Measurements from ENCODE around the gene OPN1MW. TPM values are rescaled to one million over a fixed set of nuclear protein-coding genes. Genes with fewer than 3 reads are reported as not detected.
"Not testable (repeated sequence)": the region's sequence is repeated elsewhere in the genome, so short reads cannot be mapped to it uniquely, and the experiment has no call there.

Gene OPN1MW
- total RNA-seq, 1 donor from 2014 or later = not detected

DNA sequence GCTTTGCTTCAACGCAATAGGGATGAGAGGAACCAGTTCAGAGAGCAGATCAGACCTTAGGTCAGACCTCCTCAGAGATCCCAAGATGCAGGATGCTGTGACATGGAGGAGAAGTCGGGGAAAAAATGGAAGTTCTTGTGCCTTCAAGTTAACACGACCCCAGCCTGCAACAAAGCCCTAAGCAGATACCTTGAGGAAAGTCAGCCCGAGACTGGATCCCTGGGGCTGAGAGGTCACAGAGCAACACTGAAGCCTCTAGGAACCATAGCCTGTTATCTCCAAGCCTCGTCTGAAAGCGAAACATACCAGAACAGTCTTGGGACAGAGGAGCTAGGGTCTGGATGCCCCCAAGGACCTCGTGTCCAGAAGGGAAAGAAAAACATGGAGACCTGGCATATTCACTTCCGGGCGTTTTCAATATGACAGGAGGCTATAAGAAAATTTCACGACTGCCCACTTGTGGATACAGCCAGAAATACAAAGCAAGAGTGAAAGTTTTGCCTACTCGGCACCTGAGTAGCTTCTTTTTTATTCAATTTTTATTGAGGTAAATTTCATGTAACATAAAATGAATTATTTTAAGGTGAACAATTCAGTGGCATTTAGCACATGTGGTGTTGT lies 56.7 kb downstream of the OPN1MW start:
- H4K20me1 ChIP-seq (ENCODE audit: insufficient read depth, low read length); H3K36me3 ChIP-seq (ENCODE audit: insufficient read depth, low read length); H3K27ac Mint-ChIP-seq (ENCODE audit: unreplicated experiment); H3K9me3 ChIP-seq (ENCODE audit: insufficient read depth, low read depth, low read length); H3K4me2 ChIP-seq (ENCODE audit: low read length); H3K27me3 Mint-ChIP-seq (ENCODE audit: low read depth, unreplicated experiment); H2AFZ ChIP-seq (ENCODE audit: low read depth, low read length); H3K36me3 Mint-ChIP-seq (ENCODE audit: low read depth, unreplicated experiment); H3K4me3 Mint-ChIP-seq (ENCODE audit: unreplicated experiment); H3K27me3 ChIP-seq (ENCODE audit: insufficient read depth, low read length); H3K27ac ChIP-seq (ENCODE audit: low read depth, low read length); DNase-seq (ENCODE audit: low read depth); H3K9me3 Mint-ChIP-seq (ENCODE audit: unreplicated experiment); H3K9ac ChIP-seq (ENCODE audit: low read length); H3K4me1 Mint-ChIP-seq (ENCODE audit: low read depth, unreplicated experiment); FAIRE-seq; H3K79me2 ChIP-seq (ENCODE audit: insufficient read depth, low read length); H3K4me1 ChIP-seq (ENCODE audit: insufficient read depth, low read length); H3K4me3 ChIP-seq (ENCODE audit: insufficient read depth, low read depth, low read length): not testable (repeated sequence)

DNA sequence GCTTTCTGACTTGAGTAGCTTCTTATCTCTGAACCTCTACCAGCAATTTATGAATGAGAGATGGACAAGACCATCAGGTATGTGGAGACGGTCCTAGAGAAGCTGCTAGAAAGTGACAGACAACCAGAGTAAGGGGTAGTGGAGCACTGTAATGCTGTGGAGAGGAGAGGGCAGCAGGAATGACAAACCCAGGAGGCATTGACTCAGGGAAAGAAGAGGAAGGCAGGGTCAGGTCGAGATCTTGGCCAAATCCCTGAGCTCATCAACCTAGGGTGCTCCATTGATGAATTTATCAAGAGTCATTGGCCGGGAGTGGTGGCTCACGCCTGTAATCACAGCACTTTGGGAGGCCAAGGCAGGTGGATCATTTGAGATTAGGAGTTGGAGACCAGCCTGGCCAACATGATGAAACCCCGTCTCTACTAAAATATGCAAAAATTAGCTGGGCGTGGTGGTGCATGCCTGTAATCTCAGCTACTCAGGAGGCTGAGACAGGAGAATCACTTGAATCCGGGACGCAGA lies 57.6 kb downstream of the OPN1MW start:
- H3K9ac ChIP-seq (ENCODE audit: low read length); FAIRE-seq; DNase-seq (ENCODE audit: low read depth); H3K36me3 Mint-ChIP-seq (ENCODE audit: low read depth, unreplicated experiment); H3K4me3 Mint-ChIP-seq (ENCODE audit: unreplicated experiment); H3K4me1 Mint-ChIP-seq (ENCODE audit: low read depth, unreplicated experiment); H2AFZ ChIP-seq (ENCODE audit: low read depth, low read length); H3K9me3 Mint-ChIP-seq (ENCODE audit: unreplicated experiment); H3K27me3 ChIP-seq (ENCODE audit: insufficient read depth, low read length); H3K4me1 ChIP-seq (ENCODE audit: insufficient read depth, low read length); H3K4me2 ChIP-seq (ENCODE audit: low read length); H3K27ac ChIP-seq (ENCODE audit: low read depth, low read length); H4K20me1 ChIP-seq (ENCODE audit: insufficient read depth, low read length); H3K36me3 ChIP-seq (ENCODE audit: insufficient read depth, low read length); H3K9me3 ChIP-seq (ENCODE audit: insufficient read depth, low read depth, low read length); H3K27me3 Mint-ChIP-seq (ENCODE audit: low read depth, unreplicated experiment); H3K4me3 ChIP-seq (ENCODE audit: insufficient read depth, low read depth, low read length); H3K79me2 ChIP-seq (ENCODE audit: insufficient read depth, low read length); H3K27ac Mint-ChIP-seq (ENCODE audit: unreplicated experiment): not testable (repeated sequence)

Other genes starting within 250 kb of the OPN1MW start
- 134 and 144 TPM in 2 replicates for gene NAA10, start 247.6 kb upstream of the OPN1MW start, total RNA-seq
- 1.7 and 2.2 TPM in 2 replicates for gene RENBP, start 238.0 kb upstream of the OPN1MW start, total RNA-seq
- 58.1 and 61.2 TPM in 2 replicates for gene HCFC1, start 210.8 kb upstream of the OPN1MW start, total RNA-seq
- gene TMEM187, start 209.8 kb upstream of the OPN1MW start, total RNA-seq = 8.6 and 10.6 TPM in 2 replicates
- 67.6 and 69.6 TPM in 2 replicates for gene IRAK1, start 162.7 kb upstream of the OPN1MW start, total RNA-seq
- gene MECP2, start 84.9 kb upstream of the OPN1MW start, total RNA-seq = 29.2 and 36.2 TPM in 2 replicates
- gene OPN1LW, start 38.4 kb upstream of the OPN1MW start, total RNA-seq = not detected in 2 replicates
- not detected in 2 replicates for gene OPN1MW2, start 37.2 kb downstream of the OPN1MW start, total RNA-seq
- not detected in 2 replicates for gene OPN1MW3, start 75.0 kb downstream of the OPN1MW start, total RNA-seq
- gene TEX28, start 112.5 kb downstream of the OPN1MW start, total RNA-seq = not detected in 2 replicates
- not detected in 2 replicates for gene TKTL1, start 113.2 kb downstream of the OPN1MW start, total RNA-seq
- gene FLNA, start 192.0 kb downstream of the OPN1MW start, total RNA-seq = 2,809 and 2,978 TPM in 2 replicates
- 75.6 and 75.7 TPM in 2 replicates for gene EMD, start 196.7 kb downstream of the OPN1MW start, total RNA-seq
- 1,848 and 1,967 TPM in 2 replicates for gene RPL10, start 215.8 kb downstream of the OPN1MW start, total RNA-seq
- 35.1 and 39.1 TPM in 2 replicates for gene DNASE1L1, start 226.7 kb downstream of the OPN1MW start, total RNA-seq
- gene TAFAZZIN, start 228.9 kb downstream of the OPN1MW start, total RNA-seq = 16.6 and 20.7 TPM in 2 replicates
- gene ATP6AP1, start 246.1 kb downstream of the OPN1MW start, total RNA-seq = 153 and 175 TPM in 2 replicates